ENCODE data around the gene HDHD3. TPM values are rescaled to one million over a fixed set of nuclear protein-coding genes. Genes with fewer than 3 reads are reported as not detected.
"Not testable (repeated sequence)": the region's sequence is repeated elsewhere in the genome, so short reads cannot be mapped to it uniquely, and the experiment has no call there.

HDHD3 gene
- total RNA-seq, 1 experiment from 2014 or later, result 15.7 TPM

DNA sequence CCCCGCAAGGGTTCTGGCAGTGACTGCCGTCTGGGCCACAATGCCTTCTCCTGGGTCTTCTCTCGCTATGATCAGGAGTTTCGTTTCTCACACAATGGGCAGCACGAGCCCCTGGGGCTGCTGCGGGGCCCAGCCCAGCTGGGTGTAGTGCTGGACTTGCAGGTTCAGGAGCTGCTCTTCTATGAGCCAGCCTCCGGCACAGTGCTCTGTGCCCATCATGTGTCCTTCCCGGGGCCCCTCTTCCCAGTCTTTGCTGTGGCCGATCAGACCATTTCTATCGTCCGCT, 7.0 kb downstream of the HDHD3 start (continued):
- TF ChIP-seq, protein P1, sequence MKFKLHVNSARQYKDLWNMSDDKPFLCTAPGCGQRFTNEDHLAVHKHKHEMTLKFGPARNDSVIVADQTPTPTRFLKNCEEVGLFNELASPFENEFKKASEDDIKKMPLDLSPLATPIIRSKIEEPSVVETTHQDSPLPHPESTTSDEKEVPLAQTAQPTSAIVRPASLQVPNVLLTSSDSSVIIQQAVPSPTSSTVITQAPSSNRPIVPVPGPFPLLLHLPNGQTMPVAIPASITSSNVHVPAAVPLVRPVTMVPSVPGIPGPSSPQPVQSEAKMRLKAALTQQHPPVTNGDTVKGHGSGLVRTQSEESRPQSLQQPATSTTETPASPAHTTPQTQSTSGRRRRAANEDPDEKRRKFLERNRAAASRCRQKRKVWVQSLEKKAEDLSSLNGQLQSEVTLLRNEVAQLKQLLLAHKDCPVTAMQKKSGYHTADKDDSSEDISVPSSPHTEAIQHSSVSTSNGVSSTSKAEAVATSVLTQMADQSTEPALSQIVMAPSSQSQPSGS (CRISPR knock-in tag; IDR thresholded peaks at IDR 0.05; ENCODE audit: borderline replicate concordance, low read depth), result no peak

DNA sequence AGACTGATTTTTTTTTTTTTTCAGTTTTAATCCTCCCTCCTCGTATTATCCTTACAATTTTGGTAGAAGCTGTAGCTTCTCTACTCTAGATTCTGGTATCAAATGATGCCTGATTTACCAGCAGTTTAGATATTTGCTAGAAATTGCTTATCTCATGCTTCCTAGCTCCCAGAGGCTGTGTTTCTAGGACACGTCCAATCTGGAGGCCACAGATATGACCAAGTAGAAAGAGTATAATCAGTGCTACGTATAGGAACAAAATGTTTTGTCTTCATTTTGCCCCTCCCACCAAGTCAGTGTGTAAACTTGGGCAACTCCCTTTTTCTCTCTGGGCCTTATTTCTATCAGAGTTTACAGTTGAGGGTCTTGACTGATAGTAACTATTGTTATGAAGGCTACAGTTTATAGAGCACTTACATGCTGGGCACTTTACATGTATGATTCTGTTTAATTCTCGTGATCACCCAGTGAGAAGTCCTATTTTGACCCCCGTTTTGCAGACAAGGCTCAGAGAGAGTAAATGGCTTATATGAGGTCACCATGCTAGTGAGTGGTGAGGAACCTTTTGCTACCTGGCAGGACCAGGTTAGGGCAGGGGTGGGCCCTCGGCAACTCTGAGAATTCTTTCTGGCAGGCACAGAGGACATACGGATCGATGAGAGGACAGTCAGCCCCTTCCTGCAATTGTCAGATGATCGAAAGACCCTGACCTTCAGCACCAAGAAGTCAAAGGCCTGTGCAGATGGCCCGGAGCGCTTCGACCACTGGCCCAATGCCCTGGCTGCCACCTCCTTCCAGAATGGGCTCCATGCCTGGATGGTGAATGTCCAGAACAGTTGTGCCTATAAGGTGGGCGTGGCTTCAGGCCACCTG, 7.6 kb downstream of the HDHD3 start:
- TF ChIP-seq GABPB1 (CRISPR knock-in tag; IDR thresholded peaks at IDR 0.05) (no peak), SP1 (CRISPR knock-in tag; conservative IDR thresholded peaks at IDR 0.05) (no peak)
- TF ChIP-seq, protein P2, sequence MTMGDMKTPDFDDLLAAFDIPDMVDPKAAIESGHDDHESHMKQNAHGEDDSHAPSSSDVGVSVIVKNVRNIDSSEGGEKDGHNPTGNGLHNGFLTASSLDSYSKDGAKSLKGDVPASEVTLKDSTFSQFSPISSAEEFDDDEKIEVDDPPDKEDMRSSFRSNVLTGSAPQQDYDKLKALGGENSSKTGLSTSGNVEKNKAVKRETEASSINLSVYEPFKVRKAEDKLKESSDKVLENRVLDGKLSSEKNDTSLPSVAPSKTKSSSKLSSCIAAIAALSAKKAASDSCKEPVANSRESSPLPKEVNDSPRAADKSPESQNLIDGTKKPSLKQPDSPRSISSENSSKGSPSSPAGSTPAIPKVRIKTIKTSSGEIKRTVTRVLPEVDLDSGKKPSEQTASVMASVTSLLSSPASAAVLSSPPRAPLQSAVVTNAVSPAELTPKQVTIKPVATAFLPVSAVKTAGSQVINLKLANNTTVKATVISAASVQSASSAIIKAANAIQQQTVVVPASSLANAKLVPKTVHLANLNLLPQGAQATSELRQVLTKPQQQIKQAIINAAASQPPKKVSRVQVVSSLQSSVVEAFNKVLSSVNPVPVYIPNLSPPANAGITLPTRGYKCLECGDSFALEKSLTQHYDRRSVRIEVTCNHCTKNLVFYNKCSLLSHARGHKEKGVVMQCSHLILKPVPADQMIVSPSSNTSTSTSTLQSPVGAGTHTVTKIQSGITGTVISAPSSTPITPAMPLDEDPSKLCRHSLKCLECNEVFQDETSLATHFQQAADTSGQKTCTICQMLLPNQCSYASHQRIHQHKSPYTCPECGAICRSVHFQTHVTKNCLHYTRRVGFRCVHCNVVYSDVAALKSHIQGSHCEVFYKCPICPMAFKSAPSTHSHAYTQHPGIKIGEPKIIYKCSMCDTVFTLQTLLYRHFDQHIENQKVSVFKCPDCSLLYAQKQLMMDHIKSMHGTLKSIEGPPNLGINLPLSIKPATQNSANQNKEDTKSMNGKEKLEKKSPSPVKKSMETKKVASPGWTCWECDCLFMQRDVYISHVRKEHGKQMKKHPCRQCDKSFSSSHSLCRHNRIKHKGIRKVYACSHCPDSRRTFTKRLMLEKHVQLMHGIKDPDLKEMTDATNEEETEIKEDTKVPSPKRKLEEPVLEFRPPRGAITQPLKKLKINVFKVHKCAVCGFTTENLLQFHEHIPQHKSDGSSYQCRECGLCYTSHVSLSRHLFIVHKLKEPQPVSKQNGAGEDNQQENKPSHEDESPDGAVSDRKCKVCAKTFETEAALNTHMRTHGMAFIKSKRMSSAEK (CRISPR knock-in tag; IDR thresholded peaks at IDR 0.05; ENCODE audit: borderline replicate concordance), result no peak
- Mint-ChIP-seq H3K27ac (peak overlapping the region; percentile 24; the same call in 1 of the 2 replicates), H3K27me3 (ENCODE audit: low read depth) (no peaks in the 10 kb centered on the region), H3K9me3 (no peaks in the 10 kb centered on the region), H3K4me1 (peaks cover 4% of the 10 kb centered on the region), H3K4me3 (no peak overlapping the region), H3K36me3 (peaks cover 7% of the 10 kb centered on the region)
- ATAC-seq, result no peak
- CTCF ChIA-PET, result interaction anchor here (0.5 to 1.2 kb wide), 3 partner anchors 14 to 125 kb away, joined by 3 to 4 read pairs (median 4); no protein-coding TSS in a partner anchor
- no peak for DNase-seq (ENCODE audit: low spot score)
- POLR2A ChIA-PET, result no interaction called here

DNA sequence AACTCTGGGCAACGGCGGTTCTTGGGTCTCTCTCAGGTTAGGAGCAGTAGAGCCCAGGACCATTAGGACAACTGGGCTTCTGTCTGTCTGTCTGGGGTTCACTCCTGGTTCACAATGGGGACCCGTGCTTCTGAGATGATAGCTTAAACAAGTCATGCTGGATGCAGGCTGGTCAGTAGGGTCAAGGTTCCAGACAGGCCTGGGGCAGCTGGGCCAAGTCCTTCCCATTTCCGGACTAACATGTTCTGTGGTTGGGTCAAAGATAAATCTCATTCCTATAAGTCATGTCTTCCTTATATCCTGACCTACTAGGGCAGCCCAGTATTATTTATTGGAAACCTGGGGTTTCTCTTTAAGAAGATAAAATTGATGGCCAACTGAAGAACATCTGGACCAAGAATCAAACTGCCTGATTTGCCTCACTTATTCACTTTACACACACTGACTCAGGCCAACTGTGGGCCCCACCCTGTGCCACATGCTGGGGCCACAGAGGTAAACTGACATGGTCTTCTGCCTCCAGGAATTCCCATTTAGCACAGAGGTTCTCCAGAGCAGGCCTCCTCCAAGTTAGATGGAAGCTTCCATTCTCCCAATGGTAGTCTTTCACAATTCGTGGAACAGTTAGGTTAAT, 8.3 kb downstream of the HDHD3 start:
- POLR2A ChIA-PET, result no interaction called here
- H3K9me3 Mint-ChIP-seq, result no peaks in the 10 kb centered on the region
- CTCF ChIA-PET, result interaction anchor here (0.5 to 1.3 kb wide), 4 partner anchors 13 to 124 kb away, joined by 3 to 4 read pairs (median 4); partner anchors contain the start of genes CDC26 and PRPF4
- no peak for ATAC-seq
- H3K27ac Mint-ChIP-seq, result no peak overlapping the region
- no peak overlapping the region for H3K4me3 Mint-ChIP-seq
- H3K4me1 Mint-ChIP-seq, result peaks cover 4% of the 10 kb centered on the region
- no peaks in the 10 kb centered on the region for H3K27me3 Mint-ChIP-seq (ENCODE audit: low read depth)
- peaks cover 6% of the 10 kb centered on the region for H3K36me3 Mint-ChIP-seq
- DNase-seq (ENCODE audit: low spot score), result no peak
- TF ChIP-seq, protein P3, sequence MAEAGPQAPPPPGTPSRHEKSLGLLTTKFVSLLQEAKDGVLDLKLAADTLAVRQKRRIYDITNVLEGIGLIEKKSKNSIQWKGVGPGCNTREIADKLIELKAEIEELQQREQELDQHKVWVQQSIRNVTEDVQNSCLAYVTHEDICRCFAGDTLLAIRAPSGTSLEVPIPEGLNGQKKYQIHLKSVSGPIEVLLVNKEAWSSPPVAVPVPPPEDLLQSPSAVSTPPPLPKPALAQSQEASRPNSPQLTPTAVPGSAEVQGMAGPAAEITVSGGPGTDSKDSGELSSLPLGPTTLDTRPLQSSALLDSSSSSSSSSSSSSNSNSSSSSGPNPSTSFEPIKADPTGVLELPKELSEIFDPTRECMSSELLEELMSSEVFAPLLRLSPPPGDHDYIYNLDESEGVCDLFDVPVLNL (CRISPR knock-in tag; IDR thresholded peaks at IDR 0.05; ENCODE audit: borderline replicate concordance, low read depth), result no peak
- TF ChIP-seq TCF7 (CRISPR knock-in tag; IDR thresholded peaks at IDR 0.05; ENCODE audit: low read depth) (no peak), NR2C2 (CRISPR knock-in tag; IDR thresholded peaks at IDR 0.05) (no peak)

DNA sequence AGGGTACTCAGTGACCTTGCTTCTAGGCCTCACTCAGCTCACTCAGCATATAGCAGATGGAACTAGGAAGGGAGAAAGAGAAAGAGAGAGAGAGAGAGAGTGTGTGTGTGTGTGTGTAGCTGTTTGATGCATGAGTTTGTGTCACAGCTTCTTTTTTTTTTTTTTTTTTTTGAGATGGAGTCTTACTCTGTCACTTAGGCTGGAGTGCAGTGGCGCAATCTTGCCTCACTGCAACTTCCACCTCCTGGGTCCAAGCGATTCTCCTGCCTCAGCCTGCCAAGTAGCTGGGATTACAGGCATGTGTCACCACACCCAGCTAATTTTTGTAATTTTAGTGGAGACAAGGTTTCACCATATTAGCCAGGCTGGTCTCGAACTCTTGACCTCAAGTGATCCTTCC, 11.1 kb downstream of the HDHD3 start:
- CTCF ChIA-PET, result interaction anchor here (1.4 kb wide), 1 partner anchor 226 kb away, joined by 3 read pairs; no protein-coding TSS in a partner anchor
- ATAC-seq; H3K27me3 Mint-ChIP-seq (ENCODE audit: low read depth); POLR2A ChIA-PET; H3K36me3 Mint-ChIP-seq; H3K27ac Mint-ChIP-seq; H3K9me3 Mint-ChIP-seq; DNase-seq (ENCODE audit: low spot score); H3K4me1 Mint-ChIP-seq; H3K4me3 Mint-ChIP-seq: not testable (repeated sequence)

DNA sequence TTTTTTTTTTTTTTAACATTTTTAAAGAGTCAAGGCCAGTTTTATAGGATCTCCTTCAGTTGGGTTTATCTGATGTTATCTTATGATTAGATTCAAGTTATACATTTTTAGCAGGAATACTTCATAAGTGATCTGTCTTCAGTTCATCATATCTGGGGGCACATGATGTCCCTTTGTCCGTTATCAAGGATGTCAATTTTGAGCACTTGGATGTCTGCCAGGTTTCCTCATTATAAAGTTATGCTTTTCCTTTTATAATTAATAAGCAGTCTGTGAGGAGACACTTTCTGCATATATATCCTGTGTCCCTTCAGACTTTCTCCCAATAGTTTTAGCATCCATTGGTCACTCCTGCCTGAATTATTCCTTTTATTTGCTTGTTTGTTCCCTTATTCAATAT, 11.8 kb downstream of the HDHD3 start:
- Mint-ChIP-seq H3K4me1 (peaks cover 12% of the 10 kb centered on the region), H3K36me3 (peaks cover 2% of the 10 kb centered on the region; the same call in 1 of the 2 replicates), H3K27ac (no peak overlapping the region), H3K4me3 (no peak overlapping the region), H3K9me3 (no peaks in the 10 kb centered on the region), H3K27me3 (ENCODE audit: low read depth) (no peaks in the 10 kb centered on the region)
- no peak for DNase-seq (ENCODE audit: low spot score)
- ChIA-PET POLR2A (no interaction called here), CTCF (interaction anchor here (0.6 to 2.0 kb wide), 4 partner anchors 16 to 226 kb away, joined by 3 to 5 read pairs (median 3); partner anchors contain the start of gene BSPRY)
- ATAC-seq, result no peak
- TF ChIP-seq, protein P4, sequence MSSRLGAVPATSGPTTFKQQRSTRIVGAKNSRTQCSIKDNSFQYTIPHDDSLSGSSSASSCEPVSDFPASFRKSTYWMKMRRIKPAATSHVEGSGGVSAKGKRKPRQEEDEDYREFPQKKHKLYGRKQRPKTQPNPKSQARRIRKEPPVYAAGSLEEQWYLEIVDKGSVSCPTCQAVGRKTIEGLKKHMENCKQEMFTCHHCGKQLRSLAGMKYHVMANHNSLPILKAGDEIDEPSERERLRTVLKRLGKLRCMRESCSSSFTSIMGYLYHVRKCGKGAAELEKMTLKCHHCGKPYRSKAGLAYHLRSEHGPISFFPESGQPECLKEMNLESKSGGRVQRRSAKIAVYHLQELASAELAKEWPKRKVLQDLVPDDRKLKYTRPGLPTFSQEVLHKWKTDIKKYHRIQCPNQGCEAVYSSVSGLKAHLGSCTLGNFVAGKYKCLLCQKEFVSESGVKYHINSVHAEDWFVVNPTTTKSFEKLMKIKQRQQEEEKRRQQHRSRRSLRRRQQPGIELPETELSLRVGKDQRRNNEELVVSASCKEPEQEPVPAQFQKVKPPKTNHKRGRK (CRISPR knock-in tag; IDR thresholded peaks at IDR 0.05; ENCODE audit: borderline replicate concordance), result no peak
- no peak for TF ChIP-seq FOXJ3 (CRISPR knock-in tag; IDR thresholded peaks at IDR 0.05; ENCODE audit: borderline replicate concordance)
- TF ChIP-seq, protein P5, sequence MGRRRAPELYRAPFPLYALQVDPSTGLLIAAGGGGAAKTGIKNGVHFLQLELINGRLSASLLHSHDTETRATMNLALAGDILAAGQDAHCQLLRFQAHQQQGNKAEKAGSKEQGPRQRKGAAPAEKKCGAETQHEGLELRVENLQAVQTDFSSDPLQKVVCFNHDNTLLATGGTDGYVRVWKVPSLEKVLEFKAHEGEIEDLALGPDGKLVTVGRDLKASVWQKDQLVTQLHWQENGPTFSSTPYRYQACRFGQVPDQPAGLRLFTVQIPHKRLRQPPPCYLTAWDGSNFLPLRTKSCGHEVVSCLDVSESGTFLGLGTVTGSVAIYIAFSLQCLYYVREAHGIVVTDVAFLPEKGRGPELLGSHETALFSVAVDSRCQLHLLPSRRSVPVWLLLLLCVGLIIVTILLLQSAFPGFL (CRISPR knock-in tag; IDR thresholded peaks at IDR 0.05; ENCODE audit: borderline replicate concordance), result no peak
- TF ChIP-seq NFATC4 (CRISPR knock-in tag; IDR thresholded peaks at IDR 0.05), result no peak
- no peak for TF ChIP-seq ZNF232 (CRISPR knock-in tag; IDR thresholded peaks at IDR 0.05)
- TF ChIP-seq, protein P6, sequence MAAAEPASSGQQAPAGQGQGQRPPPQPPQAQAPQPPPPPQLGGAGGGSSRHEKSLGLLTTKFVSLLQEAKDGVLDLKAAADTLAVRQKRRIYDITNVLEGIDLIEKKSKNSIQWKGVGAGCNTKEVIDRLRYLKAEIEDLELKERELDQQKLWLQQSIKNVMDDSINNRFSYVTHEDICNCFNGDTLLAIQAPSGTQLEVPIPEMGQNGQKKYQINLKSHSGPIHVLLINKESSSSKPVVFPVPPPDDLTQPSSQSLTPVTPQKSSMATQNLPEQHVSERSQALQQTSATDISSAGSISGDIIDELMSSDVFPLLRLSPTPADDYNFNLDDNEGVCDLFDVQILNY (CRISPR knock-in tag; IDR thresholded peaks at IDR 0.05), result no peak
